Brain microvascular endothelial cell (primary cell): ENCODE results near the gene CHST12.

Experiments
- DNase-seq: peaks from one replicate; pipeline ENCODE4 v3.0.0-alpha.2; 2020
- H3K27ac ChIP-seq: fragments of 250-450 bp; sonication (Bioruptor Pico); 2 replicates; pipeline ENCODE4 v1.5.1; 2020; ENCODE audit warnings: mild to moderate bottlenecking, moderate library complexity
- H3K27me3 ChIP-seq: fragments of 250-450 bp; sonication (Bioruptor Pico); replicated peaks from 2 replicates; pipeline ENCODE4 v1.5.1; 2020; ENCODE audit warnings: mild to moderate bottlenecking
- H3K36me3 ChIP-seq: fragments of 250-450 bp; sonication (Bioruptor Pico); replicated peaks from 2 replicates; pipeline ENCODE4 v1.5.1; 2020; ENCODE audit warnings: mild to moderate bottlenecking
- H3K4me3 ChIP-seq: 2 replicates; pipeline ENCODE4 v1.5.1; 2011; ENCODE audit warnings: low read depth, mild to moderate bottlenecking, control low read depth, low read length, moderate library complexity
- CTCF ChIP-seq: IDR thresholded peaks from 2 replicates; pipeline ENCODE4 v1.5.1; 2011; ENCODE audit warnings: low read depth, mild to moderate bottlenecking, moderate library complexity, low read length, control low read depth, inconsistent platforms; ENCODE audit errors: missing control alignments
- in situ Hi-C: cut with HindIII; loops from 2 replicates; pipeline ENCODE4 v1.10.0; 2017; ENCODE audit warnings: low sequenced_read_pairs, low pct_ligation_motif_present

Gene CHST12

GRCh38 chr7:2403014-2403717 lies at the start of gene CHST12:
CHST12 (plus strand) TSS chr7:2403611; CDS start chr7:2432640, 29,029 bp downstream.
- TF ChIP-seq CTCF: no peak

GRCh38 chr7:2353936-2354185 lies 49.5 kb upstream of the CHST12 start:
- H3K27me3 ChIP-seq: no peaks in the 10 kb centered on the region
- H3K4me3 ChIP-seq: peak overlapping the region; percentile 94
- peaks cover 7% of the 10 kb centered on the region for H3K36me3 ChIP-seq
- no peak for TF ChIP-seq CTCF
- peak; percentile 74 for DNase-seq
- peak overlapping the region; percentile 100 for H3K27ac ChIP-seq
- in situ Hi-C loops: no loop called here

More at GRCh38 chr7:2403014-2403717, at the start of gene CHST12:
- Histone ChIP-seq H3K36me3 (no peaks in the 10 kb centered on the region), H3K4me3 (peak within 1 kb of the TSS; percentile 71), H3K27me3 (no peaks in the 10 kb centered on the region), H3K27ac (peak within 1 kb of the TSS; percentile 28)
- in situ Hi-C loops: no loop called here
- peak; percentile 88 for DNase-seq

GRCh38 chr7:2354186-2354938 lies 49.0 kb upstream of the CHST12 start, which contains the start of gene EIF3B:
EIF3B (plus strand) TSS chr7:2354827; CDS start chr7:2354922, 95 bp downstream.
- peaks cover 7% of the 10 kb centered on the region for H3K36me3 ChIP-seq
- no peak for TF ChIP-seq CTCF
- no peaks in the 10 kb centered on the region for H3K27me3 ChIP-seq
- H3K4me3 ChIP-seq: peak within 1 kb of the TSS; percentile 94
- H3K27ac ChIP-seq: peak within 1 kb of the TSS; percentile 100
- in situ Hi-C loops: no loop called here
- DNase-seq: peak; percentile 78

- Histone ChIP-seq H3K27ac (peak overlapping the region; percentile 100), H3K27me3 (no peaks in the 10 kb centered on the region), H3K36me3 (peaks cover 7% of the 10 kb centered on the region), H3K4me3 (peak overlapping the region; percentile 94)
- in situ Hi-C loops: no loop called here
- DNase-seq: no peak
- TF ChIP-seq CTCF: no peak
Observed at GRCh38 chr7:2354939-2355704, 48.3 kb upstream of the CHST12 start.

- Histone ChIP-seq H3K4me3 (peak overlapping the region; percentile 94), H3K27ac (peak overlapping the region; percentile 100), H3K27me3 (no peaks in the 10 kb centered on the region), H3K36me3 (peaks cover 10% of the 10 kb centered on the region)
- no peak for TF ChIP-seq CTCF
- in situ Hi-C loops: no loop called here
- no peak for DNase-seq
Observed at GRCh38 chr7:2355705-2356008, 47.8 kb upstream of the CHST12 start.
